IMR-90 (cell line): ENCODE data around the gene TTC28. TPM values are rescaled to one million over a fixed set of nuclear protein-coding genes. Genes with fewer than 3 reads are reported as not detected.
A peak's percentile ranks its signal among the peaks of the same experiment; 100 is the strongest.

Experiments
- ATAC-seq: fragments of 200-7000 bp; cut with Tn5 transposase; 2 replicates; pipeline ENCODE4 v1.9.1; 2020; ENCODE audit warnings: low read depth, mild to moderate bottlenecking, moderate library complexity
- BruUV-seq: library from RNA; stranded (reverse); fragments of 400-500 nt; replicated peaks from 2 replicates; lab custom pipeline; 2021; lab: Mats Ljungman, UMichigan
- CTCF ChIA-PET: fragments of 300-600 bp; formaldehyde crosslinking; extraction: SDS; loops from one replicate; lab custom pipeline; 2021; ENCODE audit warnings: antibody characterized with exemption; lab: Yijun Ruan, JAX
- POLR2A ChIA-PET: fragments of 300-600 bp; sonication (Branson Sonifier 250); formaldehyde crosslinking; loops from one replicate; lab custom pipeline; 2022; ENCODE audit warnings: antibody characterized with exemption; ENCODE audit not compliant: unreplicated experiment; lab: Charles Lee
- DNase-seq: peaks from one replicate; pipeline ENCODE4 v3.0.0; 2013
- H2AFZ ChIP-seq: replicated peaks from 2 replicates; pipeline ENCODE3; 2013; ENCODE audit warnings: low read length, mild to moderate bottlenecking; ENCODE audit not compliant: poor library complexity
- H2AK5ac ChIP-seq: 2 replicates; pipeline ENCODE4 v1.6.1; 2013; ENCODE audit warnings: low read depth, low read length, inconsistent platforms
- H2AK9ac ChIP-seq: replicated peaks from 2 replicates; pipeline ENCODE3; 2013; ENCODE audit warnings: mild to moderate bottlenecking, low read depth, low read length, moderate library complexity; ENCODE audit not compliant: poor library complexity
- H2BK120ac ChIP-seq: 2 replicates; pipeline ENCODE4 v1.6.1; 2013; ENCODE audit warnings: low read depth, low read length, inconsistent platforms
- H2BK15ac ChIP-seq: 3 replicates; pipeline ENCODE4 v1.6.1; 2013; ENCODE audit warnings: low read depth, low read length, inconsistent platforms
- H2BK20ac ChIP-seq: 2 replicates; pipeline ENCODE4 v1.6.1; 2013; ENCODE audit warnings: low read depth, mild to moderate bottlenecking, inconsistent platforms, low read length, moderate library complexity
- H2BK5ac ChIP-seq: 2 replicates; pipeline ENCODE4 v1.6.1; 2013; ENCODE audit warnings: mild to moderate bottlenecking, low read depth, low read length, inconsistent platforms; ENCODE audit not compliant: poor library complexity, severe bottlenecking
- H3K14ac ChIP-seq: replicated peaks from 2 replicates; pipeline ENCODE4 v1.6.1; 2013; ENCODE audit warnings: low read depth, low read length, inconsistent platforms
- H3K18ac ChIP-seq: 2 replicates; pipeline ENCODE4 v1.6.1; 2013; ENCODE audit warnings: low read depth, low read length, control low read depth
- H3K23ac ChIP-seq: 2 replicates; pipeline ENCODE4 v1.6.1; 2013; ENCODE audit warnings: low read depth, low read length, inconsistent platforms
- H3K27ac ChIP-seq: 2 replicates; pipeline ENCODE4 v1.5.1; 2013; ENCODE audit warnings: mild to moderate bottlenecking, control low read depth, low read length; ENCODE audit not compliant: insufficient read depth
- H3K27me3 ChIP-seq: 2 replicates; pipeline ENCODE4 v1.6.1; 2013; ENCODE audit warnings: low read length; ENCODE audit not compliant: control insufficient read depth, insufficient read depth
- H3K36me3 ChIP-seq: 2 replicates; pipeline ENCODE4 v1.6.1; 2013; ENCODE audit warnings: low read length, mixed read lengths; ENCODE audit not compliant: control insufficient read depth, insufficient read depth
- H3K4ac ChIP-seq: 2 replicates; pipeline ENCODE4 v1.6.1; 2013; ENCODE audit warnings: low read depth, low read length, inconsistent platforms
- H3K4me1 ChIP-seq: 2 replicates; pipeline ENCODE4 v1.6.1; 2013; ENCODE audit warnings: low read length, mixed read lengths; ENCODE audit not compliant: control insufficient read depth, insufficient read depth
- H3K4me2 ChIP-seq: 2 replicates; pipeline ENCODE4 v1.6.1; 2013; ENCODE audit warnings: low read depth, mild to moderate bottlenecking, control low read depth, low read length, moderate library complexity
- H3K4me3 ChIP-seq: 2 replicates; pipeline ENCODE4 v1.5.1; 2013; ENCODE audit warnings: low read depth, mild to moderate bottlenecking, control low read depth, low read length, moderate library complexity; ENCODE audit not compliant: insufficient read depth
- H3K56ac ChIP-seq: 2 replicates; pipeline ENCODE4 v1.6.1; 2013; ENCODE audit warnings: low read length, inconsistent platforms; ENCODE audit not compliant: insufficient read depth; ENCODE audit errors: extremely low read depth
- H3K79me1 ChIP-seq, 2 experiments: 2 replicates each; pipeline ENCODE4 v1.6.1; 2013; ENCODE audit warnings: low read length in 2 of 2, inconsistent platforms in 1 of 2, low read depth in 1 of 2
- H3K9ac ChIP-seq: 2 replicates; pipeline ENCODE4 v1.6.1; 2013; ENCODE audit warnings: low read depth, low read length, control low read depth
- H3K9me1 ChIP-seq: 2 replicates; pipeline ENCODE4 v1.6.1; 2013; ENCODE audit warnings: low read length, inconsistent platforms; ENCODE audit not compliant: insufficient read depth
- H3K9me3 ChIP-seq: 2 replicates; pipeline ENCODE4 v1.6.1; 2013; ENCODE audit warnings: low read length; ENCODE audit not compliant: control insufficient read depth, insufficient read depth
- H4K20me1 ChIP-seq: 2 replicates; pipeline ENCODE4 v1.6.1; 2013; ENCODE audit warnings: low read length, inconsistent platforms; ENCODE audit not compliant: insufficient read depth
- H4K5ac ChIP-seq: 2 replicates; pipeline ENCODE4 v1.6.1; 2013; ENCODE audit warnings: mild to moderate bottlenecking, low read depth, low read length, control low read depth
- H4K8ac ChIP-seq, 2 experiments: 2 replicates each; pipeline ENCODE4 v1.6.1; 2013; ENCODE audit warnings: low read depth in 2 of 2, low read length in 2 of 2, control low read depth in 1 of 2, inconsistent platforms in 1 of 2
- H4K91ac ChIP-seq: 2 replicates; pipeline ENCODE4 v1.6.1; 2013; ENCODE audit warnings: low read depth, low read length, inconsistent platforms; ENCODE audit not compliant: insufficient read depth
- MXI1 ChIP-seq: IDR thresholded peaks from 2 replicates; pipeline ENCODE4 v1.6.1; 2012; ENCODE audit warnings: low read depth, mild to moderate bottlenecking, low read length, moderate library complexity, borderline replicate concordance
- RAD21 ChIP-seq: IDR thresholded peaks from 2 replicates; pipeline ENCODE4 v1.6.1; 2012; ENCODE audit warnings: low read length, improper control_type of control experiment
- SMC3 ChIP-seq: fragments of 150-350 bp; IDR thresholded peaks from 2 replicates; pipeline ENCODE4 v1.6.1; 2016; ENCODE audit warnings: low read depth, mild to moderate bottlenecking, antibody characterized with exemption, low read length, moderate library complexity
- WGBS, 2 experiments: methylation state at CpG; one replicate each; pipeline versions ENCODE4 v1.1.5 to v1.1.7; 2013; ENCODE audit warnings: missing lambda C conversion rate in 2 of 2; ENCODE audit not compliant: insufficient read length in 1 of 2; ENCODE audit errors: extremely low coverage in 2 of 2; 5-methylcytosine and 5-hydroxymethylcytosine counted together
- dilution Hi-C: fragments of 300-500 bp; cut with HindIII; formaldehyde crosslinking; loops from one replicate; pipeline ENCODE4 v1.14.3; 2018; ENCODE audit warnings: low sequenced_read_pairs; ENCODE audit not compliant: unreplicated experiment
- in situ Hi-C: fragments of 300-500 bp; cut with MboI; formaldehyde crosslinking; loops from 3 replicates; pipeline ENCODE4 v1.14.3; 2019; ENCODE audit warnings: low sequenced_read_pairs, inconsistent platforms, mixed read lengths
- intact Hi-C: fragments of 100-400 bp; cut with micrococcal nuclease; formaldehyde crosslinking; loops from 2 replicates; pipeline ENCODE4 v1.10.0; 2022
- polyA plus RNA-seq, 3 experiments: library from polyadenylated mRNA; depleted of rRNA; stranded (reverse); fragments of >200 nt; gene quantifications; 2 replicates each; pipeline ENCODE4 v1.2.3, GENCODE V29; 2012; ENCODE audit warnings: low replicate concordance in 1 of 3
- total RNA-seq: library from RNA; depleted of rRNA; stranded (reverse); fragments of >200 nt; gene quantifications from 2 replicates; pipeline ENCODE4 v1.2.3, GENCODE V29; 2012
- TF ChIP-seq, protein P1 (sequence below): conservative IDR thresholded peaks from 2 replicates; pipeline ENCODE4 v1.5.1; 2012; ENCODE audit warnings: mild to moderate bottlenecking, low read depth, low read length, improper control_type of control experiment

The TTC28 gene
- total and polyA plus RNA-seq, 2 of the 4 experiments (the other 2 are of a cell fraction) = 5.6 to 13.3 TPM

DNA sequence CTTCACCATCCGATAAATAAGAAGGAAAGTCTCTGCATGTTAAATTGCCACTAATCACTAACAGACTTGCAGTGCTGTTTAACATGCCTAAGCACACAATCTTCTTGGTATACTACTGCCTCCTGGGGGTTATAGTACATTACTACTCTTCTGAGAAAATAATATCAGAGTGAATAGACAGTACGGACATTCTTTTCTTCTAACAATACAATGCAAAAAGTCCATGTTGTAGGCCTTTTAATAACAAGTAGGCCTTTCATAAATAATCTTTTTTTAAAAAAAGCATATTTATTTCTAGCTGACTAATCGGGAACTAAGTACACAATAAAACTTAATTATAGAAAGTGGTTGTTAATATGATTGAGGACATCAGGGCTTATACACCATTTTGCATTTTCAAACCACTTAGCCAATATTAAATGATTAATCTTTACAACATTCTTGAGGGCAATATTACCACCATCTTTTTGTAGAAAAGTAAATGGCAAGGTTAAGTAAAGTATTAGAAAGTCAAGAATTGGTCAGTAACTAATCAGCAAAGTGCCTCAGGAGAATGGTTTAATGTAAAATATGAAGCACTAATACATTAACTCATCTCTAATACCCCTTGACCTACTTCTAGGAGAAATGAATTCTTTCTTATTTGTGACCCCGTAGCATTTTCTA lies 84.7 kb downstream of the TTC28 start:
- no peak overlapping the region for H2BK5ac ChIP-seq
- H3K9me3 ChIP-seq = no peaks in the 10 kb centered on the region
- H3K23ac ChIP-seq = no peak overlapping the region
- in situ Hi-C loops (loop anchor here (5.0 to 10.0 kb wide), 2 partner anchors 543 to 570 kb away; no protein-coding TSS in a partner anchor), dilution Hi-C loops (no loop called here), intact Hi-C loops (loop anchor here (1.0 to 10.0 kb wide), 6 partner anchors 152 to 713 kb away; no protein-coding TSS in a partner anchor)
- H3K4me1 ChIP-seq = peaks cover 6% of the 10 kb centered on the region; the same call in 1 of the 2 replicates
- H2BK120ac ChIP-seq = no peak overlapping the region
- H4K91ac ChIP-seq = no peak overlapping the region
- no peak overlapping the region for H3K4me3 ChIP-seq
- H3K27ac ChIP-seq = no peak overlapping the region
- peak; percentile 77 for DNase-seq
- H4K5ac ChIP-seq = no peak overlapping the region
- BruUV-seq = no TSS peak
- H3K18ac ChIP-seq = no peak overlapping the region; the same call in 1 of the 2 replicates
- no peak overlapping the region for H3K4me2 ChIP-seq
- H2BK20ac ChIP-seq = no peak overlapping the region
- H4K8ac ChIP-seq = no peak overlapping the region
- peak overlapping the region; percentile 7; the same call in 1 of the 2 replicates for H3K9ac ChIP-seq
- H3K14ac ChIP-seq = no peak overlapping the region
- no CpG with 5 or more reads among the region's 4 CpGs for WGBS, 2 experiments
- ChIA-PET CTCF (no interaction called here), POLR2A (no interaction called here)
- no peaks in the 10 kb centered on the region for H3K36me3 ChIP-seq
- no peaks in the 10 kb centered on the region; the same call in 1 of the 2 replicates for H4K20me1 ChIP-seq
- no peaks in the 10 kb centered on the region for H3K9me1 ChIP-seq
- no peak overlapping the region for H2AK5ac ChIP-seq
- H3K4ac ChIP-seq = no peak overlapping the region
- peaks cover 0 to 3% of the 10 kb centered on the region in 2 experiments; a peak in 2 of 4 replicates for H3K79me1 ChIP-seq
- H3K56ac ChIP-seq = no peak overlapping the region
- H2AFZ ChIP-seq = no peak overlapping the region
- peak; percentile 95 for ATAC-seq
- no peak overlapping the region for H2AK9ac ChIP-seq
- no peaks in the 10 kb centered on the region for H3K27me3 ChIP-seq
- TF ChIP-seq, protein P1, sequence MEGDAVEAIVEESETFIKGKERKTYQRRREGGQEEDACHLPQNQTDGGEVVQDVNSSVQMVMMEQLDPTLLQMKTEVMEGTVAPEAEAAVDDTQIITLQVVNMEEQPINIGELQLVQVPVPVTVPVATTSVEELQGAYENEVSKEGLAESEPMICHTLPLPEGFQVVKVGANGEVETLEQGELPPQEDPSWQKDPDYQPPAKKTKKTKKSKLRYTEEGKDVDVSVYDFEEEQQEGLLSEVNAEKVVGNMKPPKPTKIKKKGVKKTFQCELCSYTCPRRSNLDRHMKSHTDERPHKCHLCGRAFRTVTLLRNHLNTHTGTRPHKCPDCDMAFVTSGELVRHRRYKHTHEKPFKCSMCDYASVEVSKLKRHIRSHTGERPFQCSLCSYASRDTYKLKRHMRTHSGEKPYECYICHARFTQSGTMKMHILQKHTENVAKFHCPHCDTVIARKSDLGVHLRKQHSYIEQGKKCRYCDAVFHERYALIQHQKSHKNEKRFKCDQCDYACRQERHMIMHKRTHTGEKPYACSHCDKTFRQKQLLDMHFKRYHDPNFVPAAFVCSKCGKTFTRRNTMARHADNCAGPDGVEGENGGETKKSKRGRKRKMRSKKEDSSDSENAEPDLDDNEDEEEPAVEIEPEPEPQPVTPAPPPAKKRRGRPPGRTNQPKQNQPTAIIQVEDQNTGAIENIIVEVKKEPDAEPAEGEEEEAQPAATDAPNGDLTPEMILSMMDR = peak; percentile 82
- peak; percentile 93 for TF ChIP-seq RAD21
- peak; percentile 95 for TF ChIP-seq SMC3
- no peak for TF ChIP-seq MXI1
- H2BK15ac ChIP-seq = no peak overlapping the region
